Activated gamma-delta T cell (primary cell): ENCODE results near the gene SURF6.
"Not testable (repeated sequence)": the region's sequence is repeated elsewhere in the genome, so short reads cannot be mapped to it uniquely, and the experiment has no call there.

ENCODE experiments used
- DNase-seq: peaks from one replicate; lab custom pipeline; 2025; lab: John Stamatoyannopoulos, UW

The SURF6 gene

GRCh38 chr9:133327021-133327420 lies 9.0 kb downstream of the SURF6 start:
- not testable (repeated sequence) for DNase-seq

- DNase-seq: no peak
Observed at GRCh38 chr9:133323991-133324703, 11.8 kb downstream of the SURF6 start.

GRCh38 chr9:133323211-133323610 lies 12.8 kb downstream of the SURF6 start:
- no peak for DNase-seq

GRCh38 chr9:133322701-133323100 lies 13.3 kb downstream of the SURF6 start:
- DNase-seq: no peak

DNA sequence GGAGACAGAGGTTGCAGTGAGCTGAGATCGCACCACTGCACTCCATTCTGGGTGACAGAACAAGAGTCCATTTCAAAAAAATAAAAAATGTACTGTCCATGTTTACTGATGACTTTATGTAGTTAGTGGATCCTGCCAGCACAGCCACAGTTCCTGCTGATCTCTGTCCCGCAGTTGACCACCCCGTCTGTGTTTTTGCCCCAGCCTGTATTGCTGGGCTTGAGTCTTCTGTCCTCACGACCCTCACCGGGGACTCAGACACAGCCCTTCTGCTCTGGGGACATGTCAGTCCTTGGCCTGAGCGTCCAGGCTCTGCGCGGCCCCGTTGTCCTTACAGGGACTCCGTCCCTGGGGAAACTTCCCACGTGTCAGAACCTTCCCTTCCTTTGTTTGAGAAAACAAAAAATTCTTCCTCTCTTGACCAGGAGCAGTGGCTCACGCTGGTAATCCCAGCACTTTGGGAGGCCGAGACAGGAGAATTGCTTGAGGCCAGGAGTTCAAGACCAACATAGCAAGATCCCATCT lies 14.5 kb downstream of the SURF6 start:
- no peak for DNase-seq

DNA sequence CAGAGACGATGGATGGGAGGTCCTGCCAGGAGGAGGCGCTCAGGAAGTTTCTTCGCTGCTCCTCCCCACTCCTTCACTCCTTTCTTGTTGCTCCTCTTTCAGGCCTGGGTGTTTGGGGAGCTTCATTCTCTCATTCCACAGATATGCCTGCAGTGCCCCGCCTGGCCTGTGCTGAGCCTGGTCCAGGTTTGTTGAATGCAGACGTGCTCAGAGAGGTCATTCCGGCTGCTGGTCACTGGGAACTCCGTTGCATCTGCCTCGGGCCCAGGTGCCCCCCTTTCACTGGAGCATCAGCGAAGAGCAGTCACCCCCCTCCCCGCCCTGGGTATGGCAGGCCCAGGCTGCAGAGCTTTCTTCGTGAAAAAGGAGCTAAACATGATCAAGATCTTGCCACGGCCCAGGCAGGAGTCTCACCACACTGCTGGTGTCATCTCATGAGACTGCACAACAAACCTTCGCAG lies 15.5 kb downstream of the SURF6 start:
- no peak for DNase-seq

DNA sequence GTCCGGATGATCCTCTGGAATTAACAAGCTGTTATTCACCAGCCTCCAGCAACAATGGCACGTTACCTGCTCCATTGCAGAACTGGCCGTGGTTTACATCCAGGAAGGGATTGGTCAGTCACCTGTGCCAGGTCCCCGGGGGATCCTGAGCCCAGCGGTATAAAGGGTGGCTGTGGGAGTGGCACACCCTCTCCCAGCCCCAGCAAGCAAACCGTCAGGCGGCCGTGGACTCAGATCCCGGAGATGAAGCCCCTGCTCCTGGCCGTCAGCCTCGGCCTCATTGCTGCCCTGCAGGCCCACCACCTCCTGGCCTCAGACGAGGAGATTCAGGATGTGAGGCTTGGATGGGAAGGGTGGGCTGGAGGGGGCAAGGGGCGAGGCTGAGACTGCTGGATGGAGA lies 18.4 kb downstream of the SURF6 start:
- DNase-seq: not testable (repeated sequence)

DNA sequence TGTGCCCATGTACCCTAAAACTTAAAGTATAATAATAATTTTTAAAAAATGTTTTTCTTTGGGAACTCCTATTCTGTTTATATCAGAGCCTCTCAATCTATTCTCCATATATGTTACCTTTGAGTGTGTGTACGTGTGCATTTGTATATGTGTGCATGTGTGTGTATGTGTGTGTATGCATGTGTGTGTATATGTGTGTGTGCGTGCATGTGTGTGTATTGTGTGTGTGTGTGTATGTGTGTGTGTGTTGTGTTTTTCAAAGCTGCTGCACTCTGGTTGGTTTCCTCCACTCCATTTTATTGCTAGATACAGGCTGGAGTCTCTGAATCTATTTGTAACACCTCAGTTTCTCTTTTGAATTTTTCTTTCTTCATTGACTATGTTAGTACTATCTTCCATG lies 20.0 kb downstream of the SURF6 start:
- DNase-seq: no peak

GRCh38 chr9:133309608-133310007 lies 26.4 kb downstream of the SURF6 start:
- no peak for DNase-seq

- no peak for DNase-seq
Observed at GRCh38 chr9:133307301-133307700, 28.7 kb downstream of the SURF6 start.

DNA sequence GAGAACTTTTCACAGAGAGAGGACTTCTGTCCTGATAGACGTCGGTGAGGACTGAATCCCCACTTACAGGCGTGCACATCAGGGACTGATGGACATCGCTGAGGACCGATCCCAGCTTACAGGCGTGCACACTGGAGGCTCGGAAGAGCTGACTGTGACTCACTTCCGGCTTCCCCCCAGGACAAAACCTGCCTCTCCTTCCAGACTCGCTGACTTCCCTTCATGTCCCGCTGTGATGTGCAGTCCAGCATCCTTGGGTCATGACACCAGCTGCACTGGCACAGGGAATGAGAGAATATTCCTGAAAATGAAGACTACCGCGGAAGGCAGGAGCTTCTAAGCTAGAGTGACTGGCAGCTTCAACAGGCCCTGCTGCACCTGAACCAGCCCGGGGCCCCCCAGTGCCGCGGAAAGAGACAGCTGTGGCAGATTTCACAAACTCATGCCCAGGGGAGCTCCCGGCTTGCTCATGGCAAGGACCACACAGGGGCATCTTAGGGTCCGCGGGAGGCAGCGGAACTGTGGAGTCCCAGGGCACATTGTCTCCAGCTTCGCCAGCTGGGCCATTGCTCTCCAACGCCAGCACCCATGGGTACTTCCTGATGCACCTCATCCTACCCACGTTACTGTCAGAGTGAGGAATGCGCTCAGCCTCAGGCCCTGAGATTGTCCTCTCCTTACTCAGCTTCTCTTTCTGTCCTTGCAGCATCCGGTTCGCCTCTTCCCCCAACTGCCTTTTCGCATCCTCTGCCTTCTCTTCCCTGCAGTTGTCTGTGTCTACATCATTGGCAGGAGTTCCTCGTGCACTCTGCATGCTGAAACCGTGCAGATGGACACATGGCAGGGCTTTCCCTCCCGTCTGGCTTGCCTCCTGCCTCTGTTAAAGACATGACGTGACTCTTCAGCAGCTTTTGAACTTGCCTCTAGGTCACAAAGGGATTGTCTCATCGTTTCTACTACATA lies 29.5 kb downstream of the SURF6 start:
- DNase-seq: no peak

DNA sequence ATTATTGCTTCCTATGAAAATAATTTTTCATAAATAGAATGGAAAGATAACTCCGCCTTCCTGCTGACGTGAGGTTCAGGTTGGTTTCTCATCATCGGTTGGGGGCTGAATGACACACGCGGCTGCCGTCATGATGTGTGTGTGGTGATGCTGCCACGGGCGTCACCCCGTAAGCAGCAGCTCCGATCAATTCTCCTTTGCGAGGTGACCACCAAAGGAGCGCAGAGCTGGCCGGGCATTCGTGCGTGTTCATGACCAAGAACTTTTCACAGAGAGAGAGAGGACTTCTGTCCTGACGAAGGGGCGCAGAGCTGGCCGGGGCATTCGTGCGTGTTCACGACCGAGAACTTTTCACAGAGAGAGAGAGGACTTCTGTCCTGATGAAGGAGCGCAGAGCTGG lies 30.3 kb downstream of the SURF6 start:
- DNase-seq: no peak

DNA sequence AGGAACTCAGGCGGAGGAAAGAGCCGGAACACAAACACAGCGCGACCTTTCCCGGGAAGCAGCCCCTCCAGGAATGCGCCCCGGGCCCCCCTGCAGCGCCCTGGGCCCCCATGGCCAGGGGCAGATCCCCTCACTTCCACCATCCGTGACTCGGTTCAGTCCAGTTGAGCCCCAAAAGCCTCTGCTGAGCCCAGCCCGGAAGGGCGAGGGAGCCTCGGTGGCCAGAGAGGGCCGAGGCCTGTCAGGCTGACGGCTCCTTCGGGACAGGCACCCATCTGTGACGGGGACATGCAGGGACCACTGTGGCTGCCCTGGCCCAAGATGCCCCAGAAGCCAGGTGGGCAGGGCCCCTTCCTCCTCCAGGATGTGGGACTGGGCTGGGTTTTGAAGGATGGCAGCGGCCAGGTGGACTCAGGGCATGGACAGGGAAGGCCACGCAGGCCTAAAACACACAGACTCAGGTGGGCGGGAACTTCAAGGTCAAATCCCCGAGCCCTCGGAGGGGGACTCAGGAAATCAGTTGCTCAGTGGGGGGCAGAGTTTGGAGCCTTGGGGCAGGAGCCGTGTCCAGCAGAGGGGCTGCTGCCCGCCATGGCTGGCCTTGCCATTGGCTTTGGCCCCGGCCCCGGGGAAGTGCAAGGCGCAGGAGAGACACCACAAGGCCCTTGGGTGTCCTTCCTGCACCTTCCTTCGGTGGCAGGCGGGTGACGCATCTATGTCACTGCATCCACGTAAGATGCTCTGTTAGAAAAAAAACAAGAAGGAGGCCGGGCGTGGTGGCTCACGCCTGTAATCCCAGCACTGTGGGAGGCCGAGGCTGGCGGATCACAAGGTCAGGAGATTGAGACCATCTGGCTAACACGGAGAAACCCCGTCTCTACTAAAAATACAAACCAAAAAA lies 31.3 kb downstream of the SURF6 start:
- DNase-seq: no peak

DNA sequence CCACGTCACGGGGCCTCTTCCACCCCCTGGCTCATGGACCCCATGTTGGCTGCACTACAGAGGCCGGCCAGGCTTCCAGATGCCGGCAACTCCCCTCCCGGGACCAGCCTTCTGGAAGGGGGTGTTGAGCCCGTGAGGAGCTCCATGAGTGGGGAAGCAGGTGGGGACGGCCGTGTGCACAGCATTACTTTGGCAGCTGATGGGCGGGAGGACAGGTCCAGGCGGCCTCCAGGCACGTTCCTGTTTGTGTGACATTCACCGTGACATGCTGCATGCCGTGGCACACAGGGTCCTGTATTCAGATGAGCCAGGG lies 31.9 kb downstream of the SURF6 start:
- DNase-seq: no peak

- no peak for DNase-seq
Observed at GRCh38 chr9:133303266-133304157, 32.5 kb downstream of the SURF6 start.

DNA sequence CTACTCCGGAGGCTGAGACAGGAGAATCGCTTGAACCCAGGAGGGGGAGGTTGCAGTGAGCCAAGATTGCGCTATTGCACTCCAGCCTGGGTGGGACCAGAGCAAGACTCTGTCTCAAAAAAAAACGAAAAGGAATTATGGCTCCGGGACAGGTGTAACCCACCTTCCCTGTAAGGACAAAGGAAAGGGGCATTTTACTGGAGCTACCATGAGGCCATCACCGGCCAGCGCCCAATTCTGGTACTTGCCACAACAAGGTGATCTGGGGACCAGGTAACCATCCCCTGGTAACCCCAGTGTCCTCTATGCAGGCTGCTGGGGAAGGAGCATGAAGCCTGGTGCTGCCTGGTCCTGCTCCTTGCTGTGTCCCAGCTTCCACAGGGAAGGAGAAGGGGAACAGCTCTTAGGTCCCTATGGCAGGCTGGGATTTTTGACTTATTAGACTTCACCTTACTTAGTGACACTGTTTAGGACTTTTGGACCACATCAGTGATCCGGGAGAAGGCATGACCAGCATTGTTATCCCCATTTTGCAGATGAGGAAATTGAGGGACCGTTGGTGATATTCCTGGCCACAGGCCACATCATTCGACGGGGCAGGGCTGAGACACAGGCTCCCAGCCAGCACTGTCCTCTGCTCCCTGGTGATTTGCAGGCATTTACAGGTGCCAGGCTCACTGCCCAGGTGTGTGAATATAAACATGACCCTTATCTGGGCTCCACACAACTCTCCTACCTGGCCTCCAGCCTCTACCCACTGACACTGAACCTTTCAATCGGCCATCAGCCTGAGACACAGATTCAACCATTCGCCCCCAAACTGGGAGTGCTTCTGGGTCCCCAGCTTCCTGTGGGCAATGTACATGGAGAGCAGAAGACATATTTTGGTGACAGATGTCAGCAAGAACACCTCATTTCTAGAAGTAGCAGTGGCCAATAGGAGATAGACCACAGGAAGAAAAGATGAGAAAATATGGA lies 34.4 kb downstream of the SURF6 start:
- no peak for DNase-seq

GRCh38 chr9:133299996-133300395 lies 36.0 kb downstream of the SURF6 start:
- DNase-seq: not testable (repeated sequence)

DNA sequence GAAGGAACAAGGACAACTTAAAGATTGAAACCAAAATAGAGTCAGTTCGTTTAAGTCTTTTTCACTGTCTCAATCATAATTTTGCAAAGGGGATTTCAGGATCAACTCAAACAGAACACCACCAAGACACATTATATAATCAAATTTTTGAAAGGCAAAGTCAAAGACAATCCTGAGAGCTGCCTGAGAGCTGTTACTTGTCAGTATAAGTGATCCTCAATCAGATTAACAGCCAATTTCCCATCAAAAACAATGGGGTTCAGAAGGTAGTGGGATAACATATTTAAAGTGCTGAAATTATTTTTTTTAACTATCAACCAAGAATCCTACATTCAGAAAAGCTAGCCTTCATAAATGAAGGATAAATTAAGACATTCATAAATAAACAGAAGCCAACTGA lies 41.7 kb downstream of the SURF6 start:
- DNase-seq: no peak

DNA sequence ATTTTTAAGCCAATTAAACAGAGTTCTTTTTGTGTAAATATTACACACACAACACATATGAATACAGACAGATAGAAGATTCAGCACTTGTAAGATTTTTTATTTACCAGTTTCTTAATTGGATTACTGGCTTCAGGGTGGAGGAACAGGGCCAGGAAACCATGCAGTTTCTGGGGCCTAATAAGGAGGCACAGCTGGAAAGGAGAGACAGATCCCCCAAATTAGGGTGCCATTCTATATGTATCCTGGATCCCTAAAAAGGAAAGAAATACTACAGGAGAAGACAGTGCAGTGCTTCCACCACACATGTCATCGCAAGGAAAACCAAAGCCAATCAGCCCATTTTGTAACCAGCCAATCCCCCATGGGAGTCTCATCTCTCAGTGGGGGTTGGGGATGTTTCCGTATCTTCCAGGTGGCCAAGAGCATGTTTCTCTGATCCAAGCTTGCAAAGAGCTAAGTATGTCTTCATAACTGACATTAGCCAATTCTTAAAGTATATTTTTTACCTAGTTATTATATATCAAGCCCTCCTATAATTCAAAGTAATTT lies 45.2 kb downstream of the SURF6 start:
- DNase-seq: no peak
